MM.1S (cell line): ENCODE results near the gene ADCY9.
"Not testable (repeated sequence)": the region's sequence is repeated elsewhere in the genome, so short reads cannot be mapped to it uniquely, and the experiment has no call there.

Experiments used
- CTCF ChIP-seq: fragments of 300-600 bp; sonication (generic); IDR thresholded peaks from 2 replicates; pipeline ENCODE4 v1.5.1; 2016; ENCODE audit warnings: antibody characterized with exemption, low read length, mixed read lengths
- EZH2 ChIP-seq: fragments of 300-600 bp; sonication (generic); optimal IDR thresholded peaks from 2 replicates; pipeline ENCODE3; 2017; ENCODE audit warnings: low read depth, mild to moderate bottlenecking, antibody characterized with exemption, low read length, mixed read lengths

- TF ChIP-seq CTCF, EZH2: not testable (repeated sequence)
Measured at GRCh38 chr16:4073150-4073549, 43.1 kb downstream of the ADCY9 start.
